Fibroblast of lung (primary cell): ENCODE measurements around the gene SEMA3D.

Experiments used
- CTCF ChIP-seq, 2 donors: IDR thresholded peaks in 1 of 2; conservative IDR thresholded peaks in 1 of 2; 1 replicate in 1 of 2; 2 replicates in 1 of 2; pipeline ENCODE4 v1.5.1; 2011 to 2012; ENCODE audit warnings: low read length in 2 of 2, control low read depth in 1 of 2, inconsistent platforms in 1 of 2, low read depth in 1 of 2, mild to moderate bottlenecking in 1 of 2
- EZH2 ChIP-seq: IDR thresholded peaks from 2 replicates; pipeline ENCODE4 v1.5.1; 2012; ENCODE audit warnings: low read length, control low read depth, mild to moderate bottlenecking; ENCODE audit errors: missing control alignments

GRCh38 chr7:85052056-85052737, 134.7 kb downstream of the SEMA3D start:
- TF ChIP-seq CTCF (conservative IDR thresholded peaks at IDR 0.05 in 1 of 2, IDR thresholded peaks at IDR 0.05 in 1 of 2; ENCODE audit: low read depth in 1 of 2, low read length in 2 of 2), result no peak
- TF ChIP-seq EZH2, result no peak
